Transverse colon (tissue), 4 donors: ENCODE results near the gene ZFAND6. TPM values are rescaled to one million over a fixed set of nuclear protein-coding genes. Genes with fewer than 3 reads are reported as not detected.

ENCODE experiments used
- DNase-seq: peaks from one replicate; pipeline ENCODE4 v3.0.0-alpha.2; 2019
- H3K27ac ChIP-seq, 4 donors: fragments of 200-600 bp; sonication (generic); 2 replicates each; pipeline ENCODE4 v1.5.1; 2016 to 2018; ENCODE audit warnings: inconsistent platforms in 4 of 4
- H3K27me3 ChIP-seq: fragments of 200-600 bp; sonication (generic); 2 replicates; pipeline ENCODE4 v1.5.1; 2017; ENCODE audit warnings: inconsistent platforms
- H3K36me3 ChIP-seq, 4 donors: fragments of 200-600 bp; sonication (generic); 2 replicates each; pipeline ENCODE4 v1.5.1; 2017 to 2019; ENCODE audit warnings: inconsistent platforms in 4 of 4
- H3K4me1 ChIP-seq, 4 donors: fragments of 200-600 bp; sonication (generic); 2 replicates each; pipeline ENCODE4 v1.5.1; 2017 to 2020; ENCODE audit warnings: inconsistent platforms in 4 of 4
- H3K4me3 ChIP-seq, 4 donors: fragments of 200-600 bp; sonication (generic); 1 replicate in 1 of 4; 2 replicates in 3 of 4; pipeline versions ENCODE4 v1.5.1 to v1.6.1; 2017 to 2019; ENCODE audit warnings: inconsistent platforms in 4 of 4
- H3K9me3 ChIP-seq, 2 donors: fragments of 200-600 bp; sonication (generic); 2 replicates each; pipeline ENCODE4 v1.5.1; 2017 to 2019; ENCODE audit warnings: inconsistent platforms in 2 of 2
- EP300 ChIP-seq: sonication (generic); formaldehyde crosslinking; IDR thresholded peaks from one replicate; pipeline ENCODE4 v1.6.1; 2017; ENCODE audit warnings: antibody characterized with exemption, low read depth
- POLR2A ChIP-seq: fragments of 450-650 bp; IDR thresholded peaks from one replicate; pipeline ENCODE4 v1.6.1; 2016; ENCODE audit warnings: antibody characterized with exemption, mild to moderate bottlenecking, moderate library complexity
- POLR2AphosphoS5 ChIP-seq, 3 donors: sonication (generic); formaldehyde crosslinking; IDR thresholded peaks; one replicate each; pipeline ENCODE4 v1.6.1; 2016; ENCODE audit warnings: antibody characterized with exemption in 3 of 3
- WGBS, 2 donors: methylation state at CpG; one replicate each; pipeline ENCODE4 v1.1.5; 2018; ENCODE audit warnings: low coverage in 1 of 2; 5-methylcytosine and 5-hydroxymethylcytosine counted together
- in situ Hi-C, 4 donors: fragments of 200-750 bp; cut with MboI; loops; one replicate each; pipeline versions ENCODE4 v1.15.0 to v1.15.1; 2017; ENCODE audit warnings: low sequenced_read_pairs in 3 of 4, low pct_ligation_motif_present in 1 of 4, low pct_unique_long_range_greater_than_20kb in 1 of 4
- intact Hi-C: fragments of 100-400 bp; cut with DNase I; formaldehyde crosslinking; loops from one replicate; pipeline ENCODE4 v1.15.1; 2023; ENCODE audit warnings: low total_unique reads
- total RNA-seq, 4 donors: library from RNA; depleted of rRNA; stranded (reverse); fragments of >200 nt; gene quantifications; one replicate each; pipeline ENCODE4 v1.1.0, GENCODE V29; 2016
- TF ChIP-seq, protein P1 (sequence below), 5 experiments: fragments of 200-600 bp in 3 of 5; fragments of 450-650 bp in 2 of 5; sonication (generic) in 3 of 5; IDR thresholded peaks; 1 replicate in 2 of 5; 2 replicates in 3 of 5; pipeline ENCODE4 v1.5.1; 2016 to 2017; ENCODE audit warnings: antibody characterized with exemption in 5 of 5, inconsistent platforms in 3 of 5, mild to moderate bottlenecking in 2 of 5, moderate library complexity in 1 of 5

ZFAND6 gene
- total RNA-seq, 4 donors from 2014 or later, result 86.7 to 195 (median 117) TPM

DNA sequence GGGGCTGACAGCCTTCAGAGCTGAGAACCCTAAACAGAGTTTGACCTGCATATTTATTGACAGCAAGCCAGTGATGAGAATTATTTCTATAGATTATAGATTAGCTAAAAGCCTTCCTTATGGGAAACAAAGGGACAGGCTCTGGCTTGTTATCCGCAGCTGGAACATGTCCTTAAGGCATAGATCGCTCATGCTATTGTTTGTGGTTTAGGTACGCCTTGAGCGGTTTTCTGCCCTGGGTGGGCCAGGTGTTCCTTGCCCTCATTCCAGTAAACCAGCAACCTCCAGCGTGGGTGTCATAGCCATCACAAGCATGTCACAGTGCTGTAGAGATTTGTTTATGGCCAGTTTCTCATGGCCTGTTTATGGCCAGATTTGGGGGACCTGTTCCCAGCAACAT is 83.2 kb downstream of the ZFAND6 start:
- H3K4me1 ChIP-seq, result no peaks in the 10 kb centered on the region
- no peak for DNase-seq
- intact Hi-C loops (no loop called here), in situ Hi-C loops (no loop called here)
- H3K27me3 ChIP-seq, result no peaks in the 10 kb centered on the region
- no peak overlapping the region for H3K4me3 ChIP-seq
- no peaks in the 10 kb centered on the region for H3K9me3 ChIP-seq
- TF ChIP-seq POLR2A, result no peak
- TF ChIP-seq, protein P1, sequence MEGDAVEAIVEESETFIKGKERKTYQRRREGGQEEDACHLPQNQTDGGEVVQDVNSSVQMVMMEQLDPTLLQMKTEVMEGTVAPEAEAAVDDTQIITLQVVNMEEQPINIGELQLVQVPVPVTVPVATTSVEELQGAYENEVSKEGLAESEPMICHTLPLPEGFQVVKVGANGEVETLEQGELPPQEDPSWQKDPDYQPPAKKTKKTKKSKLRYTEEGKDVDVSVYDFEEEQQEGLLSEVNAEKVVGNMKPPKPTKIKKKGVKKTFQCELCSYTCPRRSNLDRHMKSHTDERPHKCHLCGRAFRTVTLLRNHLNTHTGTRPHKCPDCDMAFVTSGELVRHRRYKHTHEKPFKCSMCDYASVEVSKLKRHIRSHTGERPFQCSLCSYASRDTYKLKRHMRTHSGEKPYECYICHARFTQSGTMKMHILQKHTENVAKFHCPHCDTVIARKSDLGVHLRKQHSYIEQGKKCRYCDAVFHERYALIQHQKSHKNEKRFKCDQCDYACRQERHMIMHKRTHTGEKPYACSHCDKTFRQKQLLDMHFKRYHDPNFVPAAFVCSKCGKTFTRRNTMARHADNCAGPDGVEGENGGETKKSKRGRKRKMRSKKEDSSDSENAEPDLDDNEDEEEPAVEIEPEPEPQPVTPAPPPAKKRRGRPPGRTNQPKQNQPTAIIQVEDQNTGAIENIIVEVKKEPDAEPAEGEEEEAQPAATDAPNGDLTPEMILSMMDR (IDR thresholded peaks at IDR 0.05), result no peak
- no peak for TF ChIP-seq EP300
- no peak for TF ChIP-seq POLR2AphosphoS5 (IDR thresholded peaks at IDR 0.05)
- 84% methylated on average over 5 of the region's 5 CpGs; no CpG with 5 or more reads in 1 of the 2 donors for WGBS, 2 donors
- H3K36me3 ChIP-seq, result no peaks in the 10 kb centered on the region
- H3K27ac ChIP-seq, result no peak overlapping the region

DNA sequence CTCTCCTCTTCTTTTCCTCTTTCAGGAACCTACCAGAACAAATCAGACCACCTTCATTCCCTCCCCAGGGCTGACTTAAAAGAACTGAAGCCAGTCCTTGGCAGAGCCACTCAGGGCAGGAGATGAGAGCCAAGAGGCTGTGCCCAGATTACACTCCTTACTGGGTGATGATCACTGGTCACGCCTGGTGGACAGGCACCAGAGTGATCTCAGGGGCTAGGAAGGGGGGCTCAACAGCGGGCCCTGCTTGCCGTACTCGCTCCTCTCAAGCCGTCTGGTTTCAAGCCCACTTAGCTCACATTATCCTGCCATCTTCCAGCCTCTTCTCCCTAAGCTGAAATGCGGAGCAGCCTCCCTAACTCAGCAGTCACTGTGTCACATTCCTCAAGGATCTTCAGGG is 91.7 kb downstream of the ZFAND6 start:
- H3K27ac ChIP-seq, result no peak overlapping the region
- no peak for DNase-seq
- intact Hi-C loops, result loop anchor here (1.0 to 10.0 kb wide), 2 partner anchors 39 to 86 kb away; no protein-coding TSS in a partner anchor
- no peaks in the 10 kb centered on the region for H3K27me3 ChIP-seq
- WGBS, 2 donors, result 91% methylated on average over 6 of the region's 6 CpGs; no CpG with 5 or more reads in 1 of the 2 donors
- H3K36me3 ChIP-seq, result no peaks in the 10 kb centered on the region
- no peak overlapping the region for H3K4me3 ChIP-seq
- H3K4me1 ChIP-seq, result peaks cover 0 to 14% (median 8%) of the 10 kb centered on the region in 4 donors
- in situ Hi-C loops, result loop anchor here in 3 of 4 donors (25.0 kb wide), 2 partner anchors 89 to 264 kb away; partner anchors contain the start of genes MTHFS (in 2 of the 3) and ZFAND6 (in 2 of the 3)
- TF ChIP-seq EP300, result no peak
- TF ChIP-seq, protein P1 (IDR thresholded peaks at IDR 0.05), result no peak
- no peak for TF ChIP-seq POLR2AphosphoS5 (IDR thresholded peaks at IDR 0.05)
- no peak for TF ChIP-seq POLR2A
- no peaks in the 10 kb centered on the region for H3K9me3 ChIP-seq

DNA sequence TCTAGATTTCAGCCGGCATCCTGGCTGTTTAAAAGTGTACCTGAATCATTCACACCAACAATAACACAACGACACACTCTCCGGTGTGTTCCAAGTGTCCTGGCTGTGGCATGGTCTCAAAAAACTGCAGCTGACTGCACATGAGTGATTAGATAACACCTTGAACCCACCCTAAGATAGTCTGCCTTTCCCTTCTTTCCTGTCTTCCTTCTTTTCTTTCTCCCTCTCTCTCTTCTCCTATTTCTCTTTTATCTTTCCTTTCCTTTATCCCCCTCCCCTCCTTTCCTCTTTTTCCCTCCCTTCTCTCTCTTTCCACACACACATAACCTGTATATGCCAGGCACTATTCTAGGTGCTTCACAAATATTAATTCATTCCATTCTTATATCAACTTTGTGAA is 92.1 kb downstream of the ZFAND6 start:
- no peaks in the 10 kb centered on the region for H3K9me3 ChIP-seq
- no peak for DNase-seq
- H3K27me3 ChIP-seq, result no peaks in the 10 kb centered on the region
- H3K27ac ChIP-seq, result peak overlapping the region in 2 of 4 donors; percentile 75 to 76
- in situ Hi-C loops (loop anchor here in 3 of 4 donors (25.0 kb wide), 2 partner anchors 89 to 264 kb away; partner anchors contain the start of genes MTHFS (in 2 of the 3) and ZFAND6 (in 2 of the 3)), intact Hi-C loops (loop anchor here (1.0 to 10.0 kb wide), 2 partner anchors 39 to 87 kb away; no protein-coding TSS in a partner anchor)
- H3K4me3 ChIP-seq, result no peak overlapping the region
- H3K4me1 ChIP-seq, result peaks cover 0 to 14% (median 8%) of the 10 kb centered on the region in 4 donors
- WGBS, 2 donors, result 61% methylated on average over 3 of the region's 3 CpGs; no CpG with 5 or more reads in 1 of the 2 donors
- TF ChIP-seq POLR2AphosphoS5 (IDR thresholded peaks at IDR 0.05), result no peak
- H3K36me3 ChIP-seq, result no peaks in the 10 kb centered on the region

DNA sequence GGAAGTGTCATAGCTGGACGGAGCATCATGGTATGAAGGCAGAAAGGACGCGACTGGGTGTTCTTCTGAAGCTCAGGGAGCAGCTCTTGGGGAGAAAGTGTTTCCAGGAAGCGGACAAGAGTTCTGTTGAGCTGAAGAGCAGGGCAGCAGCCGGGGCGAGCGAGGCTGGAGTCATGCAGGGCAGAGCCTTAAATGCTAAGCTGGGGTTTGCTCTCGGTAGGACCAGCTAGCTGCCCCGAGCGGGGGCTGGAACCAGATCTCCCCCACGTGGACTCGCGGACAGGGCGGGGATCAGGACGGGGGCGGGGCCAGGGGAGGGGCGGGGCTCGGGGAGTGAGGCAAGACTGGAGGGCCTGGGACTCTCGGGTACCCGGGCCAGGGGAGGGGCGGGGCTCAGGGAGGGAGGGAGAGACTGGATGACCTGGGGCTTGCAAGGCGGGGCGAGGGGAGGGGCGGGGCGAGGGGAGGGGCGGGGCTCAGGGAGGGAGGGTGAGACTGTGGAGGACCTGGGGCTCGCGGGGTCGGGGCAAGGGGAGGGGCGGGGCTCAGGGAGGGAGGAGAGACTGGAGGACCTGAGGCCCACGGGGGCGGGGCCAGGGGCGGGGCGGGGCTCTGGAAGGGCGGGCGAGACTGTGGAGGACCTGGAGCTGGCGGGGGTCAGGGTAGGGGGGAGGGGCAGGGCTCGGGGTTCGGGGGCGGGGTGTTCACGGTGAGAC is 92.9 kb downstream of the ZFAND6 start:
- Histone ChIP-seq H3K27ac (peak overlapping the region; percentile 76 to 84 (median 80)), H3K36me3 (no peaks in the 10 kb centered on the region), H3K9me3 (no peaks in the 10 kb centered on the region), H3K4me1 (peaks cover 0 to 14% (median 8%) of the 10 kb centered on the region in 4 donors), H3K27me3 (no peaks in the 10 kb centered on the region), H3K4me3 (peak overlapping the region; percentile 35 to 61 (median 52))
- TF ChIP-seq POLR2AphosphoS5 (IDR thresholded peaks at IDR 0.05) (peak in 1 of 3 donors; percentile 25), POLR2A (no peak)
- in situ Hi-C loops, result loop anchor here in 3 of 4 donors (25.0 kb wide), 2 partner anchors 90 to 265 kb away; partner anchors contain the start of genes MTHFS (in 2 of the 3) and ZFAND6 (in 2 of the 3)
- 0 to 1% methylated on average over 2 to 31 of the region's 41 CpGs for WGBS, 2 donors
- peak; percentile 98 for DNase-seq
- intact Hi-C loops, result loop anchor here (10.0 kb wide), 1 partner anchor 88 kb away; no protein-coding TSS in a partner anchor
